Measurements from ENCODE around the gene ISM2.
"Not testable (repeated sequence)": the region's sequence is repeated elsewhere in the genome, so short reads cannot be mapped to it uniquely, and the experiment has no call there.

ISM2 gene

DNA sequence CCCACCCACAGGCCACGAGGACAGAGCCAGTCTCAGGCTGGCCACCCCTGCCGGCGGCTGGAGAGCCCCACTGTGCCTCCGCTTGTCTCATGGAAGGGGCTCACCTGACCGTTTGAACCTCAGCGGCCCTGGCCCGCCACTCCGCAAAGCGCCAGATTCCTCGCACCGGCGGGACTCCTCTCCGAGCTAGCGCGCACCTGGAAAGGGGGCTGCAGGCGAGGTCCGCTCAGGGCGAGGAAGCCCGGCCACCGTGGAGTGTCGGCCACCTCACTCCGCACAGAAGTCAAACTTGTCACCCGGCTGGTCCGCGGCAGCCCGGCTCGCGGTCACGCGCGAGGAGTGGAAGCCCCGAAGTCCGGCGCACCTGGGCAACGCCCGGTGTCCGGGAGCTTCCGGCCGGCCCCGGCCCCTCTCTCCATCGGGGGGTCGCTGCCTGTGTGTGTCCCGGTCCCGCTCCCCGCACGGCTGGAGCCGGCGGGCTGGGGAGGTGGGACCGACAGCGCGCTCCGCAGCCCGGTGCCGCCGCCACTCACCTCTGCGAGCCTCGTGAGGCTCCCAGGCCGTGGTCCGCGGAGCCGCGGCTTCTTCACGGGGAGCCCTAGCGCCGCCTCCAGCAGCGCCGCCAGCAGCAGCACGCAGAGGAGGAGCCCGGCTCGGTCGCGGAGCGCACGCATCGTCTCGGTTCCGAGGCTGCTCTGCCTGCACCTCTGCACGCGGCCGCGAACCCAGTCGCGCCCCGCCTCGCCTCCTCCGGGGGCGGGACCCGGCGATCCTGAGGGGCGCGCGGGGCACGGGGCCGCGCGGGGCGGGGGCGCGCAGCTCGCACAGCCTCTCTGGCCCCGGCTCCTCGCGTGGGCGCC lies at the start of gene ISM2:
Gene ISM2, minus strand, starts transcription at position 697 of the 860 bp plus-strand sequence. Its CDS starts 23 bp downstream, at position 674.
- DNase-seq (ENCODE audit: low read depth), result peak; percentile 21

DNA sequence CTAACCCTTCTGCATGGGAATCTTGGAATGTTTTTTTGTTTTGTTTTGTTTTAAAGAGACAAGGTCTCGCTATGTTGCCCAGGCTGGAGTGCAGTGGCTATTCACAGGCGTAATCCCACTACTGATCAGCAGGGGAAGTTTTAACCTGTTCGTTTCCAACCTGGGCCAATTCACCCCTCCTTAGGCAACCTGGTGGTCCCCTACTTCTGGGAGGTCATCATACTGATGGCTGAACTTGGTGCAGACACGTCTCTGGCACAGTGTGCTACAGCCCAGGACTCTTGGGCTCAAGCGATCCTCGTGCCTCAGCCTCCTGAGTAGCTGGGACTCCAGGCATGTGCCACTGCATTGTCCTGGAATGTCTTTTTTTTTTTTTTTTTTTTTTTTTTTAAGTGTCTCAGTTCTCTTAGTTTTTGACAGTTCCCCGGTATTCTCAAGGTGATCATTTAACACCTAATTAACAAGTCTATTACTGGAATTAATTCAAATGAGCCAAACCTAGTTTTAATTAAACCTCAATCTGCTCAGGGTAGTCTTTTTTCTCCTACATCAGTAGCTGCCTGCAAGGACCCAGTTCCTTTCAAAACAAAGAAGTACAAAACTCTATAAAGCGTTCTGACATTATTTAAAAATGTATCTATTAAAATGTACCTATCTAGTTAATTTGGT lies 49.0 kb upstream of the ISM2 start:
- no peak for DNase-seq (ENCODE audit: low read depth)

DNA sequence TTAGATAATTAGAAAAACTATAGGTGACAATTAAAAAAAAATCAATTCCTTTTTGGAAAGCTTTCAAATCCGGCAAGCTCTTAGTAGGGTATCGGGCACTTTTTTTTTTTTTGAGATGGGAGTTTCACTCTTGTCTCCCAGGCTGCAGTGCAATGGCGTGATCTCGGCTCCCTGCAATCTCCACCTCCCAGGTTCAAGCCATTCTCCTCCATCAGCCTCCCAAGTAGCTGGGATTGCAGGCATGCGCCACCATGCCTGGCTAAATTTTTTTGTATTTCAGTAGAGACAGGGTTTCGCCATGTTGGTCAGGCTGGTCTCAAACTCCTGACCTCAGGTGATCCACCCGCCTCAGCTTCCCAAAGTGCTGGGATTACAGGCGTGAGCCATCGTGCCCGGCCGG lies 46.6 kb upstream of the ISM2 start:
- not testable (repeated sequence) for DNase-seq (ENCODE audit: low read depth)

DNA sequence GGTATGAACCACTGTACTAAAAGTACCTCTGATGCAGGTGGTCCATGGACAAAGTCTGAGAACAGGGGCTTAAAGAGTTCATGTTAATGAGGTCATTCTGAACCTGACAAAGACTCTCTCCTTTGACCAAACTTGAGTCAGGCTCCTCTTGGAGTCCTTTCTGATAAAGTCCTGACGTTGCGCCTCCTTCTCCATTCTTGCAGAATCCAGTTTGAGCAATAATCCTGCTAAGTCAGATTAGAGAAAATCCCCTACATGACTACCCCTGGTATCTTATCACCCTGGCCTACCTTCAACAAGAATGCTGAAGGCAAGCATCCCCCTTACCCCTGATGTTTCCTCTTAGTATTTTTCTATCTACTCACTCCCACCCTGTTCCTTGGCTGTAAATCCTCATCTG lies 46.0 kb upstream of the ISM2 start:
- no peak for DNase-seq (ENCODE audit: low read depth)

DNA sequence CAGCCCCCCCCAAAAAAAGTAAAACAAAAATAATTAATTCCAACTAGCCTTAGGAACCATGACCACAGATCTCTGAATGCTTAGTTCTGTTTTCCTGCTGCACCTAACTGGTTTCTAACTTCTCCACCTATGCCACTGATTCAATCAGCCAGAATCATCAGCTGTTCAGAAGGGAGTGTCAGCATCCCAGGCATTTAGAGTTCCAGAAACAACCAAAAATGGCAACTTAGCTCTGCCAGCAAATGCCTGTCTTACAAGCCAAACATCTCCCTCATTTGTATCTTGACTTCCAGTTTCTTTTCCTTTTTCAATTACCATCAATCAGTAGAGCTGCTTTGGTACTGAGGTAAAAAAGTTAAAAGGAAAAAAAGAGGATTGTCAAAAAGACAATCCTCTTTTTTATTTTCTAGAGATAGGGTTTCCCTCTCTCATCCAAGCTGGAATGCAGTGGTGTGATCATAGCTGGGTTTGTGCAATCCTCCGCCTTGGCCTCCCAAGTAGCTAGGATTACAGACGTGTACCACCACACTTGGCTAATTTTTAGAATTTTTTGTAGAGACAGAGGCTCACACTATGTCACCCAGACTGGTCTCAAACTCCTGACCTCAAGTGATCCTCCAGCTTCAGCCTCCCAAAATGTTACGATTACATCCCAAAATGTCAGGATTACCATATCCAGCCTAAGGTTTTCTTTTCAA lies 45.2 kb upstream of the ISM2 start:
- no peak for DNase-seq (ENCODE audit: low read depth)

DNA sequence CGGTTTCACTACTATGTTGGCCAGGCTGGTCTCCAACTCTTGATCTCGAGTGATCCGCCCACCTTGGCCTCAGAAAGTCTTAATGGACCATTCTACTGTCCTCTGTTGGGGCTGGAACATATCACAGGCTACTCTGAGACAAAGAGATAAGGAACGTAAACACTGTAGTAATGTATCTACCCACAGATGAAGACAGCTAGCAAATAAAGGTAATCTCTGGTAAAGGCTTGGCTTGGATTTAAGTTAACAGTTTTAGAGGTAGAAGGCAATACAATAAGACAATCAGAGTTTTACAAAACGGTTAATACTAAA lies 44.6 kb upstream of the ISM2 start:
- no peak for DNase-seq (ENCODE audit: low read depth)

DNA sequence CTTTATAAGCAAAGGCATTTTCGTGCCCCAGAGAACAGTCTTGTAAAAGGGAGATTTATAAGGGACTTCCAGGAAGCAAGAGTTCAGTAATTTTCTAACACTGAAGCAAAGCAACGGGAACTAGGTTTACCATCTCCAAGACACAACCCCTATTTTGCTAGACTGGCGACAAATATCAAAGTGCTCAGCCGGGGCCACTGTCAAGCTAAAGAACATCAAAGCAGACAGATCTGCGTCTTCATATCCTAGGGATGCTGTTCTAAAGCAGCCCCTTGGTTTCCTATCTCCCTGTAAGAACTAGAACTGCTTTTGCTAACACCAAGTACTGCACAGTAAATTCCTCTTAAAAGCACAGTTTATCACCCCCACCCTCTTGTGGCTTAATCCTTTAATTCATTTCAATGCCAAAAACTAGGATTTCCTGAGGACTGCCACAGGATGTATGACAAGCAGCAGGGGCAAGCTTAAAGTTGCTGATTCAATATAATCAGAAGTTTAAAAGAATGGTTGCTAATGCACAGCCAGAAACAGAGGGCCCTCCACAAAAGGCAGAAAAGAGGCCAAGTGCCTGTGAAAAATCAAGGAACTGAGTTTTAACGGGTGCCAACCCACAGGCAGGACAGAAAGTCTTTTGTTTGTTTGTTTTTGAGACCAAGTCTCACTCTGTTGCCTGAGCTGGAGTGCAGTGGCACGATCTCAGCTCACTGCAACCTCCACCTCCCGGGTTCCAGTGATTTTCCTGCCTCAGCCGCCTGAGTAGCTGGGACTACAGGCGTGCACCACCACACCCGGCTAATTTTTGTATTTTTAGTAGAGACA lies 44.0 kb upstream of the ISM2 start:
- DNase-seq (ENCODE audit: low read depth), result no peak

DNA sequence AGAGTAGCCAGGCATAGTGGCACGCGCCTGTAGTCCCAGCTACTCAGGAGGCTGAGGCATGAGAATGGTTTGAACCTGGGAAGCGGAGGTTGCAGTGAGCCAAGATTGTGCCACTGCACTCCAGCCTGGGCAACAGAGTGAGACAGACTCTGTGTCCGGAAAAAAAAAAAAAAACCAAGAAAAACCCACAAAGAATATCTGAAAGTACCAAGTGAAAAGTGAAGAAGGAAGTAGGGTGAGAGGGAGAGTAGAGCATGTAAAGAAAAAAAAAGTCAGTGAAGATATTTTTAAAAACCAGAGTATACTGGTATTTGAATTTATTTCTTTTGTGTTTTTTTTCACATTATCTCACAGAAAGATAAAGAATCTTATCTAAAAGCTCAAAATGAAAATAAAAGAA lies 43.3 kb upstream of the ISM2 start:
- DNase-seq (ENCODE audit: low read depth), result no peak

DNA sequence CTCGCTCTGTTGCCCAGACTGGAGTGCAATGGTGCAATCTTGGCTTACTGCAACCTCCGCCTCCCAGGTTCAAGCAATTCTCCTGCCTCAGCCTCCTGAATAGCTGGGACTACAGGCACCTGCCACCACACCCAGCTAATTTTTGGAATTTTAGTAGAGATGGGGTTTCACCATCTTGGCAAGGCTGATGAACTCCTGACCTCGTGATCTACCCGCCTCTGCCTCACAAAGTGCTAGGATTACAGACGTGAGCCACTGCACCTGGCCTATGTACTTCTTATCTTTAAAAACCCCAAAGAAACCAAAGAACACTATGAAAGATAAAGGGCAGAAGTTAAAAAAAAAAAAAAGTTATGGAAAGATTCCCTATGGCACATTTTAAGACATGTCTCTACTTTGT lies 38.3 kb upstream of the ISM2 start:
- DNase-seq (ENCODE audit: low read depth), result not testable (repeated sequence)

DNA sequence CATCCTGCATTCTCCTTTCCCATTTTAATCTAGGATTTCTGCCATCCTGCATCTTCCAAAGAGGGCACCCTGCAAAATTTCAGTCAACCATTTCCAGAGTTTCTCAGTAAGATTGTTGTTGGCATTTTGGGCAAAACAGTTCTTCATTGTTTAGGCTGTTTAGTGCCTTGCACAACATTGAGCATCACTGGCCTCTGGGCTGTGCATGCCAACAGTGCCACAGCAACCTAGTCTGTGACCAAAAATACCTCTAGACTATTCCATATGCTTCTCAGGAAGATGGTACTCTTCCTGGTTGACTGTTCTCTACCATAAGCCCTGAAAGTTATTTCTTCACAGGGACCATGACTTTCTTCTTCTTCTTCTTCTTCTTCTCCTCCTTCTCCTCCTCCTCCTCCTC lies 32.5 kb upstream of the ISM2 start:
- no peak for DNase-seq (ENCODE audit: low read depth)

DNA sequence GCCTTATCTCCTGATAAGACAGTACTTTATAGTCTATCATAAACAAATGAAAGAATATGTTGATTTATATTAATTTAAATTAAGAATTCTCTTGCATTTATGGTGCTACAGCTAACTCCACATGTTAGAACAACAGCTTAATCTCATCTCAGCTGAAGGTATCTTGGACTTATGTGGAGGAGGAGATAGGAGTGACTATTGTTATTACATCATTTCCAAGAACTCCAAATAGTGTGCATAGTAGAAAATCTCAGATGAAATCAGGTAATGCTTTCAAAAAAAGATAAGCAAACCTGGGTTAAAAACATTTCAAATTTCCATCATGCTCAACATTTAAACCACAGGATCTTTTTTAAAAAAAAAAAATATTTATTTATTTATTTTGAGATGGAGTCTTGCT lies 31.3 kb upstream of the ISM2 start:
- DNase-seq (ENCODE audit: low read depth), result no peak

DNA sequence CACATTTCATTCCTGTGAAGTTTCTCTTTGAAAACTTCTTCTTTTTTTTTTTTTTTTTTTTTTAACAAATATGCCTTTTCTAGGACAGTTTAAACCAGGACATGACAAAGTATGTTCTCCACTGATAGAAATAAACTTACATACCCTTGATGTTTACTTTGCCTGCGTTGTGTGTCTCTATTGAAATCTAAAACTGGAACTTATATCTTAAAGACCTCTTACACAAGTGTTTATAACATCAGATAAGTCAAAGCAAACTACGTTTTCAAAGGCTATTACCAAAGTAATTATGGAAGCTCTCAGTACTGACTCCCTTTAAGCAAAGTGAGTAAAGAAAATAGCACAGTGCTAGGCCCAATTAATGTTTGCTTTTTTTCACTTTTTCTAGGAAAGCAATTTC lies 30.6 kb upstream of the ISM2 start:
- no peak for DNase-seq (ENCODE audit: low read depth)

DNA sequence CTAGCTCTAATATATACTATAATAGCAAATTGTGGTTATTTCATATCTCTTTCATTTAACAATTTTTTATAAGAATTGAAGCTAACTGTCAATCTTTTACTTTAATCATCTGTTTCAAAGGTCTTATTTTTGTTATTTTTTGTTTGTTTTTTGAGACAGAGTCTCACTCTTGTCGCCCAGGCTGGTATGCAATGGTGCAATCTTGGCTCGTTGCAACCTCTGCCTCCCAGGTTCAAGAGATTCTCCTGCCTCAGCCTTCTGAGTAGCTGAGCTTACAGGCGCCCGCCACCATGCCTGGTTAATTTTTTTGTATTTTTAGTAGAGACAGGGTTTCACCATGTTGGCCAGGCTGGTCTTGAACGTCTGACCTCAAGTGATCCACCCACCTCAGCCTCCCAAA lies 30.1 kb upstream of the ISM2 start:
- DNase-seq (ENCODE audit: low read depth), result not testable (repeated sequence)

DNA sequence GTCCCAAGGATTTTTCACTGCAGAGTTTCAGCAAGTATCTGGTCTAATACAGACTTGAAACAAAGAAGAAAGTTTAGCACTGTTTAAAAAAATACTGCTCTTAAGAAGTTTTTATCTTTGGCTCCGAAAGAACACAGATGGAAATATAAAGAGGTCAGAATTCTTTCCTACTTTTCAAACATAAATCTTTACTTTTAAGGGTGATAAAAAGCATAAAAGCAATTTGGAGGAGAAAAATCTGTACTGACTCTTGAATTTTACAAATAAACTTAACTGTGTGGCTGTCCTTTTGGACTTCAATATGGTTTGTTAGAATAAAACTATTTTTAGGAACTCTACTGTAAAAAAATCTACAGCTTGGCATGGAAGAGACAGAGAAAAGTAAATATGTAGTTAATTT lies 27.6 kb upstream of the ISM2 start:
- DNase-seq (ENCODE audit: low read depth), result no peak

DNA sequence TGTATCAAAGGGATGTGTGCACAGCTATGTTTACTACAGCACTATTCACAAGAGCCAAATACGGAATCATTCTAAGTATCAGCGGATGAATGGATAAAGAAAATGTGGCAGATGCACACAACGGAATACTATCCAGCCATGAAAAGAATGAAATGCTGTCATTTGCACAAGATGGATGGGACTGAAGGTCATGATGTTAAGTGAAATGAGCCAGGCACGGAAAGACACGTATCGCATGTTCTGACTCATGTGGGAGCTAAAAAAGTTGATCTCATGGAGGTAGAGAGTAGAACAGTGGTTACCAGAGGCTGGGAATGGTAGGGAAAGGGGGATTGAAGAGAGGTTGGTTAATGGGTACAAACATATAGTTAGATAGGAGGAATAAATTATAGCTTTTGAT lies 25.9 kb upstream of the ISM2 start:
- no peak for DNase-seq (ENCODE audit: low read depth)

DNA sequence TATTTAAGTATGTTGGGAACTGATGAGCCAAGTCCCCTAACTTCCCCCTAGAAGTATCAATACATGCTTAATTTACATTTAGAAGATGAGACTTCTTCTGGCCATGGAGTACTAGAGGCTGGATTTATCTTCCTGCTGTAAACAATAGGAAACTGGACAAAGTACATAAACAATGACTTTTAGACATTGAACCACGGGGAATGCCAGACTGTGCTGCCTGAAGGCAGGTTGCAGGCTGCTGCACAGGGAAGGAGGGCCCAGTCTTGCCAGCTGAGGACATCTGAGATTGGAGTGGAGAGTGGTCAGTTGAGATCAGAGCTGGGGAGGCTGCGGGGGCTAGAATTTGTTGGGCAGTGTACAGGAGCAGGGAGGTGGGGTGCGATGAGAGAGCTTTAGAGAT lies 24.5 kb upstream of the ISM2 start:
- no peak for DNase-seq (ENCODE audit: low read depth)

DNA sequence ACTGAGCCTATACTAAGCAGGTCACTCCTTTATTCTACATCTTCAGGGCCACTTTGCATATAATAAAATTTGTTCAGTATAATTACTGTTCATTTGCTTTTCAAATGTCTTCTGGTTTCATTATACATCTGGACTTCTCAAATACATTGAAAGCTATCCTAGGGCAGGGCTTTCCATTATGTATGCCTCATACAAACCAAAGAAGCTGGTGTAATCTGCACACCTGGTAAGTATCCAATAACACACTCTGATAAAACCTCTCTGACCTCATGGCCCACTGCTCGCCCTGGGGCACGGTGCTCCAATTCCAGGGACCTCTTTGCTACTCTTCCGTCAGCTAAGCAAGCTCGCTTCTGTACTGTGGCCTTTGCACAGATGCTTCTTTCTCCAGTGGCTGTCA lies 21.9 kb upstream of the ISM2 start:
- DNase-seq (ENCODE audit: low read depth), result no peak

DNA sequence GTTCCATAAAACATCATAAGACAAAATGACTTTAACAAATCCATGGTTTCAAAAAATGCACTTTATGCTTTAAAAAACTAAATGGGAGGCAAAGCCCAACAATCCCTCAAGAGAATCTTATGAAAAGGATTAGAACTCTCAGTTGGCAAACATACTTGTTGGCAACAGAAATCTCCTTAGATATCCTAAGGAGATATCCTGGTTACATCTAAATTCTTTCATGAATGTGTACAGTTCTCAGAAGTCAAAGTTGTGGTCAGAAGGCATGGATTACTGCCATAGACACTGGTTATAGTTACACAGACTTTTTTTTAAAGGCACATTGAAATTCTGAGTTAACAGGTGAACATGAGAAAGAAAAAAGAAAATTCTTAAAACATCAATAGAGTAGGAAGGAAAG lies 17.5 kb upstream of the ISM2 start:
- DNase-seq (ENCODE audit: low read depth), result no peak

DNA sequence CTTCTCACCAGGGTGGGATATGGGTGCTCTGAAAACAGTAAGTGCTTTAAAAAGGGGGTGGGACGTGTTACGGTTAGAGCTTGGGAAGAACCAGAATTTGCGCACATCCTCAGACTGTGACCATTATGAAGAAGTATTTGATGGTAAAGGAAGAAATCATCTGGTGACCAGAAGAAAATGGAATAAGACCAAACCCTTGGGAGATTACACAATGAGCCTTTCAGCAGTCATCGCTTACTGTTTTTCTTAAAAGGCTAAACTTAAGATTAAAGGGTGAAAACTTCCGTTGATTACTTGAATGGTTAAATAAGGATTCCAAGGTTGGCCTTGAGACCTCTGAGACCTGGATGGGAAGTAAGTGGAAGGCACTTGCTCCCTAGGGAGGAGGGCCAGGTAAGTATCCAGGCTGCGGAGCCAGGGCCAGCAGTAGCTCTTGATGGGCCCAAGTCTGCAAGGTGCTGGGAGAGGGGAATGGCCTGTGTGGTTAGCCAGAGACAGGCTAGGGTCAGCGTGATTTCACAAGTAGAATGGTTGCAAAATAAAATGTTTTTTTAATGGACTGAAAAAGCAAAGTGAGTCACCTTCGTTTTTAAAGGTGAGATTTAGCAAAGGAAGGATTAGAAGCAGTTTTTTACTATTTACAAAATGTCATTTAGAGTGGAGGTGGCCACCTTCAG lies 13.0 kb upstream of the ISM2 start:
- DNase-seq (ENCODE audit: low read depth), result no peak

DNA sequence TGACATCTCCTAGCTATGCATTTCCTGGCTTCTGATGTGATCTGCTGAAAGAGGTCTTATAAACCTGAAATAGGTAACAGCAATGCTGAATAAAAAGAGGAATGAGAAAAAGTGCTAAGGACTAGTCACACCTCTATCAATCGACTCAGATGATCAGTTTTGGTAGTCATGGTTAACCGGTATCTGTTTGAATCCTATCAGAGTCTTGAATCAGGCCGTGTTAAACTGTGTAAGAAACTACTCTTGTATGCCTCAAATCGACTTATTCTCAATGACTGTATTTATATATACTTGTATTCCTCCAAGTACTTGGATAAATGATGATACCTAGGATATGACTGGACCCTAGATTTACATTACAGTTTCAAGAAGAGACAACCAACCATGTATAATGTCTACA lies 10.8 kb upstream of the ISM2 start:
- no peak for DNase-seq (ENCODE audit: low read depth)

DNA sequence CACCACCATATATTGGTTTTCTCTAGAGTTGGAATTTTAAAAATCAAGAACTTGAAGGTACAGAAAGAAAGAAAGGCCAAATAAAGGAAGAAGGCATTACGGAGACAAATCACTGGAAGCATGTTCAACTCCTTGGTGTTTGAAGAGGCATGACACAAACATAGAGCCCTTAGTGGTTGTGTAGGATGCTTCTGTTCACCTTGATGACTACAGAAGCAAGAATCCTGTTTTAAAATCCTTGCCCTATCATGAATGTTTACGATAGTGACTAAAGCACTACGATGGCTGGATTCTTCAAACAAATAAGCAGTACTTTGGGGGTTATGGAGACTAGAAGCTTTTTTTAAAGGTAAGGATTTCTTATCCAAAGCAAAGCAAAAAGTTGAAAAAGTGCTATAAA lies 10.3 kb upstream of the ISM2 start:
- no peak for DNase-seq (ENCODE audit: low read depth)

DNA sequence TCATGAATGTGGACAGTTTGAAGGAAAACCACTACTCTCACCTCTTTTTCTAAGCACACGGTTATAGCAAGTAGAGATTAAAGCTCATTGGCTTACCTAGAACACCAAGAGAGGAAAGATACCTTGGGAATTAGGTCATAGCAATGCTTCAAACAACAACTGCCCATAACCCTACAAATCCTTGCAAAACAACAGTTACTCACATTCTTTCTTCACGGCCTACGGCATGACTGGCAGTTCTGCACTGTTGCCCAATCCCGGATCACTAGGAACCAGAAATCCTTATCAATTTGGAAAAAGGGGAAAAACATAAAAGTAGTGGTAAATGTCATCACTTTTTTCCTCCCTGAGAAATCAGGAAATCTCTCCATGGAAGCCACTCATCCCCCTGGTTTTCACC lies 9.6 kb upstream of the ISM2 start:
- no peak for DNase-seq (ENCODE audit: low read depth)
